Heart right ventricle (tissue), 16 donors: ENCODE data around the gene MPV17L2. TPM values are rescaled to one million over a fixed set of nuclear protein-coding genes. Genes with fewer than 3 reads are reported as not detected.

Experiments used
- ATAC-seq, 8 donors: fragments of 200-7000 bp; cut with Tn5 transposase; one replicate each; pipeline ENCODE4 v1.9.1; 2020; ENCODE audit warnings: mild to moderate bottlenecking in 8 of 8, moderate library complexity in 8 of 8, moderate number of reproducible peaks in 1 of 8
- DNase-seq, 2 donors: peaks; one replicate each; pipeline ENCODE4 v3.0.0-alpha.2; 2020
- H3K27ac ChIP-seq, 10 donors: fragments of 200-600 bp; sonication (generic) in 2 of 10; one replicate each; pipeline versions ENCODE4 v1.5.0 to v1.8.0; 2020 to 2022; ENCODE audit warnings: mild to moderate bottlenecking in 3 of 10
- H3K27me3 ChIP-seq, 7 donors: fragments of 200-600 bp; one replicate each; pipeline ENCODE4 v1.8.0; 2021 to 2022; ENCODE audit warnings: mild to moderate bottlenecking in 2 of 7
- H3K36me3 ChIP-seq, 9 donors: fragments of 200-600 bp; sonication (generic) in 1 of 9; one replicate each; pipeline versions ENCODE4 v1.5.0 to v1.8.0; 2020 to 2022; ENCODE audit warnings: mild to moderate bottlenecking in 2 of 9
- H3K4me1 ChIP-seq, 9 donors: fragments of 200-600 bp; sonication (generic) in 1 of 9; one replicate each; pipeline versions ENCODE4 v1.5.0 to v1.8.0; 2020 to 2022; ENCODE audit warnings: mild to moderate bottlenecking in 4 of 9
- H3K4me3 ChIP-seq, 10 donors: fragments of 200-600 bp; sonication (generic) in 2 of 10; one replicate each; pipeline versions ENCODE4 v1.5.0 to v1.8.0; 2020 to 2022; ENCODE audit warnings: mild to moderate bottlenecking in 7 of 10, moderate library complexity in 2 of 10
- H3K9me3 ChIP-seq, 11 donors: fragments of 200-600 bp in 10 of 11; sonication (generic) in 2 of 11; one replicate each; pipeline versions ENCODE4 v1.5.0 to v1.8.0; 2013 to 2022; ENCODE audit warnings: mild to moderate bottlenecking in 2 of 11, control low read depth in 1 of 11, moderate library complexity in 1 of 11
- CTCF ChIP-seq, 9 donors: fragments of 200-600 bp; sonication (generic) in 2 of 9; IDR thresholded peaks; one replicate each; pipeline versions ENCODE4 v1.5.0 to v1.8.0; 2021 to 2022; ENCODE audit warnings: antibody characterized with exemption in 9 of 9, mild to moderate bottlenecking in 5 of 9, moderate library complexity in 1 of 9
- WGBS, 2 donors: extraction: QIAGEN DNeasy Blood & Tissue Kit; methylation state at CpG; one replicate each; pipeline ENCODE4 v1.1.7; 2013; ENCODE audit warnings: inconsistent platforms in 1 of 2; 5-methylcytosine and 5-hydroxymethylcytosine counted together
- intact Hi-C, 10 donors: fragments of 100-400 bp; cut with DNase I; formaldehyde crosslinking; loops; one replicate each; pipeline versions ENCODE4 v1.11.1 to v1.14.2; 2022
- polyA plus RNA-seq, 2 donors: library from polyadenylated mRNA; stranded (reverse); fragments of 200-250 nt; gene quantifications; one replicate each; pipeline ENCODE4 v1.2.3, GENCODE V29; 2013
- total RNA-seq, 10 donors: library from RNA; stranded (reverse); fragmentation: NEBNext Ultra II Directional in 3 of 10; extraction: Animal tissue kit (Norgen Biotek cat#: 25700) in 3 of 10; gene quantifications; one replicate each; pipeline versions ENCODE4 v1.2.1 to v1.2.4, GENCODE V29; 2021 to 2023
- donor health status: Arrhythmogenic right ventricular cardiomyopathy.
- donor health status: ischemic (EF 13 %, LVEDD 7.1; RV severe dilation, severe dysfunction).
- donor health status: healthy with polysubstance abuse.
- donor health status: DM: no; HTN: yes; CAD: no.
- donor health status: DM: no; HTN: no; CAD: no.
- donor health status: ischemic (EF 25% LVEDD 6.9; RV normal size, moderate dysfunction).
- donor health status: ischemic (EF 25% LVEDD 5.7; RV mildly dilated, moderate dysfunction).
- donor health status: healthy.
- donor health status: DM: yes; HTN: yes; CAD: no.
- donor health status: Ischemic cardiomyopathy.
- donor health status: ischemic (EF 35%, LVEDD 5.7; RV mildly dilated, moderate dysfunction).
- donor health status: nonischemic (EF 11% LVEDD 7.7; RV severe dilation, severe dysfunction).
- donor health status: DM: yes; HTN: yes; CAD: no.
- donor health status: PGD.
- donor health status: ischemic (EF 29% LVEDD 5.4; RV normal size, mild dysfunction).
- donor health status: nonischemic (EF 23%, LVEDD 6.1; RV moderate dilation, normal function).

The MPV17L2 gene
- total and polyA plus RNA-seq, 12 donors = 10.6 to 61.9 (median 14.7) TPM

- peak overlapping the region in 9 of 10 donors; percentile 52 to 91 (median 72) for H3K4me3 ChIP-seq
- no peak for TF ChIP-seq CTCF (IDR thresholded peaks at IDR 0.05)
- ATAC-seq (peak; percentile 23 to 52 (median 32)), DNase-seq (no peak)
- H3K4me1 ChIP-seq = peaks cover 0 to 86% (median 19%) of the 10 kb centered on the region in 9 donors
- WGBS, 2 donors = 49 to 58% methylated on average over 18 of the region's 18 CpGs
- intact Hi-C loops = no loop called here
- no peaks in the 10 kb centered on the region for H3K9me3 ChIP-seq
- peaks cover 0 to 46% (median 5%) of the 10 kb centered on the region in 9 donors for H3K36me3 ChIP-seq
- H3K27ac ChIP-seq = peak overlapping the region in 9 of 10 donors; percentile 5 to 96 (median 66)
- H3K27me3 ChIP-seq = no peaks in the 10 kb centered on the region
These were observed 19.9 kb upstream of the MPV17L2 start for GRCh38 chr19:18173054-18173571.

- Histone ChIP-seq H3K27me3 (no peaks in the 10 kb centered on the region), H3K9me3 (no peaks in the 10 kb centered on the region), H3K36me3 (peaks cover 0 to 49% (median 4%) of the 10 kb centered on the region in 9 donors), H3K27ac (peak within 1 kb of the TSS in 9 of 10 donors; percentile 5 to 96 (median 66)), H3K4me1 (peaks cover 0 to 87% (median 19%) of the 10 kb centered on the region in 9 donors), H3K4me3 (peak within 1 kb of the TSS; percentile 47 to 91 (median 68))
- 0 to 1% methylated on average over 45 to 47 of the region's 47 CpGs for WGBS, 2 donors
- no peak for TF ChIP-seq CTCF (IDR thresholded peaks at IDR 0.05)
- intact Hi-C loops = no loop called here
- ATAC-seq (peak; percentile 63 to 83 (median 77)), DNase-seq (peak; percentile 65 to 75)
These were observed 19.3 kb upstream of the MPV17L2 start, which contains the start of gene IFI30 for GRCh38 chr19:18173572-18174288. TSS of gene IFI30 (plus strand) at chr19:18173813. CDS start at chr19:18173842, 29 bp downstream.

GRCh38 chr19:18174983-18175382, 18.0 kb upstream of the MPV17L2 start:
- TF ChIP-seq CTCF (IDR thresholded peaks at IDR 0.05) = no peak
- peaks cover 0 to 89% (median 19%) of the 10 kb centered on the region in 9 donors for H3K4me1 ChIP-seq
- peak overlapping the region in 5 of 10 donors; percentile 65 to 91 (median 76) for H3K4me3 ChIP-seq
- ATAC-seq = no peak
- DNase-seq = no peak
- WGBS, 2 donors = 86 to 92% methylated on average over 11 of the region's 11 CpGs
- H3K27me3 ChIP-seq = no peaks in the 10 kb centered on the region
- peaks cover 0 to 43% (median 0%) of the 10 kb centered on the region in 9 donors for H3K36me3 ChIP-seq
- H3K9me3 ChIP-seq = no peaks in the 10 kb centered on the region
- H3K27ac ChIP-seq = peak overlapping the region in 1 of 10 donors; percentile 96
- intact Hi-C loops = no loop called here

- DNase-seq (no peak), ATAC-seq (no peak)
- Histone ChIP-seq H3K4me1 (peaks cover 0 to 83% (median 19%) of the 10 kb centered on the region in 9 donors), H3K4me3 (peak overlapping the region in 1 of 10 donors; percentile 91), H3K9me3 (no peaks in the 10 kb centered on the region), H3K27ac (peak overlapping the region in 1 of 10 donors; percentile 96), H3K36me3 (peaks cover 0 to 43% (median 0%) of the 10 kb centered on the region in 9 donors), H3K27me3 (no peaks in the 10 kb centered on the region)
- no peak for TF ChIP-seq CTCF (IDR thresholded peaks at IDR 0.05)
- 83 to 85% methylated on average over 19 of the region's 19 CpGs for WGBS, 2 donors
- intact Hi-C loops = no loop called here
These were observed 16.4 kb upstream of the MPV17L2 start for GRCh38 chr19:18176367-18177310.
